Gastrocnemius medialis (tissue), 4 donors: ENCODE results near the gene KRT2. TPM values are rescaled to one million over a fixed set of nuclear protein-coding genes. Genes with fewer than 3 reads are reported as not detected.

Source experiments
- ATAC-seq, 2 donors: fragments of 150-250 bp; one replicate each; pipeline ENCODE4 v1.9.1; 2016
- DNase-seq, 2 donors: peaks; one replicate each; pipeline ENCODE4 v3.0.0-alpha.2; 2019
- H3K27ac ChIP-seq, 4 donors: fragments of 200-600 bp; sonication (generic); 1 replicate in 1 of 4; 2 replicates in 3 of 4; pipeline ENCODE4 v1.5.1; 2016 to 2018; ENCODE audit warnings: mild to moderate bottlenecking in 2 of 4, moderate library complexity in 1 of 4
- H3K27me3 ChIP-seq, 3 donors: fragments of 200-600 bp; sonication (generic) in 2 of 3; 1 replicate in 1 of 3; 2 replicates in 2 of 3; pipeline versions ENCODE4 v1.5.1 to v1.6.0; 2016 to 2019; ENCODE audit warnings: mild to moderate bottlenecking in 1 of 3, moderate library complexity in 1 of 3
- H3K36me3 ChIP-seq, 2 donors: fragments of 200-600 bp; sonication (generic) in 1 of 2; one replicate each; pipeline ENCODE4 v1.5.1; 2017 to 2018
- H3K4me1 ChIP-seq, 2 donors: fragments of 200-600 bp; sonication (generic) in 1 of 2; one replicate each; pipeline ENCODE4 v1.5.1; 2016 to 2017; ENCODE audit warnings: mild to moderate bottlenecking in 2 of 2
- H3K4me3 ChIP-seq, 4 donors: fragments of 200-600 bp; sonication (generic) in 3 of 4; 1 replicate in 1 of 4; 2 replicates in 3 of 4; pipeline ENCODE4 v1.5.1; 2016 to 2019; ENCODE audit warnings: mild to moderate bottlenecking in 2 of 4
- H3K9me3 ChIP-seq, 3 donors: fragments of 200-600 bp; sonication (generic) in 2 of 3; 1 replicate in 1 of 3; 2 replicates in 2 of 3; pipeline ENCODE4 v1.5.1; 2016 to 2019
- POLR2A ChIP-seq, 2 donors: fragments of 450-650 bp; IDR thresholded peaks; one replicate each; pipeline ENCODE4 v1.6.1; 2017; ENCODE audit warnings: antibody characterized with exemption in 2 of 2, mild to moderate bottlenecking in 2 of 2, moderate library complexity in 2 of 2
- in situ Hi-C, 4 donors: fragments of 200-750 bp; cut with MboI; loops; one replicate each; pipeline versions ENCODE4 v1.15.0 to v1.8.0; 2017; ENCODE audit warnings: low sequenced_read_pairs in 4 of 4
- intact Hi-C: fragments of 100-400 bp; cut with DNase I; formaldehyde crosslinking; loops from one replicate; pipeline ENCODE4 v1.15.1; 2023; ENCODE audit warnings: low total_unique reads
- total RNA-seq, 4 donors: library from RNA; depleted of rRNA; stranded (reverse); fragments of >200 nt; gene quantifications; one replicate each; pipeline versions ENCODE4 v1.1.0 to v1.2.3, GENCODE V29; 2016
- TF ChIP-seq, protein P1 (sequence below), 5 experiments: fragments of 450-650 bp in 3 of 5; fragments of 200-600 bp in 2 of 5; sonication (generic) in 2 of 5; IDR thresholded peaks in 4 of 5; conservative IDR thresholded peaks in 1 of 5; 1 replicate in 4 of 5; 2 replicates in 1 of 5; pipeline ENCODE4 v1.5.1; 2016 to 2019; ENCODE audit warnings: antibody characterized with exemption in 5 of 5, mild to moderate bottlenecking in 3 of 5, moderate library complexity in 3 of 5

The KRT2 gene
- total RNA-seq, 4 donors from 2014 or later, result not detected

DNA sequence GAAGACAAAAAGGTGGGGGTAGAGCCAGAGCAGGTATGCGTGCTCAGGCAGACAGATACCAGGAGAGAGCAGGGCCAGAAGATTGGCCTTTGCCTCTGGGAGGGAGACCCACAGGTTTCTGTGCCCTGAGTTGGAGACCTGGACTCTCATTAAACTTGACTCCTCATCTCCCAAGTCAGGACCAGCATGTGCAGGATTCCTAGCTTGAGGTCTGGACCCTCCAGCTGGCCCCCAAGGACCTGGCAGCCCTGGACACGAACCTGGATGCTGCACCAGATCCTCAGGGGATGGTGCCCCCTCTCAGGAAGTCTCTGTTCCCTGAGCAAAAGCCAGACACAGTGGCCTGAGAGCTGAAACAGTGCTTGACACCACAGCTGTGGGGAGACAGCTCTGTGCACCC, 23.2 kb downstream of the KRT2 start:
- Histone ChIP-seq H3K9me3 (no peaks in the 10 kb centered on the region), H3K4me1 (no peaks in the 10 kb centered on the region), H3K27me3 (no peaks in the 10 kb centered on the region), H3K36me3 (no peaks in the 10 kb centered on the region), H3K27ac (no peak overlapping the region), H3K4me3 (no peak overlapping the region)
- intact Hi-C loops (no loop called here), in situ Hi-C loops (no loop called here)
- TF ChIP-seq, protein P1, sequence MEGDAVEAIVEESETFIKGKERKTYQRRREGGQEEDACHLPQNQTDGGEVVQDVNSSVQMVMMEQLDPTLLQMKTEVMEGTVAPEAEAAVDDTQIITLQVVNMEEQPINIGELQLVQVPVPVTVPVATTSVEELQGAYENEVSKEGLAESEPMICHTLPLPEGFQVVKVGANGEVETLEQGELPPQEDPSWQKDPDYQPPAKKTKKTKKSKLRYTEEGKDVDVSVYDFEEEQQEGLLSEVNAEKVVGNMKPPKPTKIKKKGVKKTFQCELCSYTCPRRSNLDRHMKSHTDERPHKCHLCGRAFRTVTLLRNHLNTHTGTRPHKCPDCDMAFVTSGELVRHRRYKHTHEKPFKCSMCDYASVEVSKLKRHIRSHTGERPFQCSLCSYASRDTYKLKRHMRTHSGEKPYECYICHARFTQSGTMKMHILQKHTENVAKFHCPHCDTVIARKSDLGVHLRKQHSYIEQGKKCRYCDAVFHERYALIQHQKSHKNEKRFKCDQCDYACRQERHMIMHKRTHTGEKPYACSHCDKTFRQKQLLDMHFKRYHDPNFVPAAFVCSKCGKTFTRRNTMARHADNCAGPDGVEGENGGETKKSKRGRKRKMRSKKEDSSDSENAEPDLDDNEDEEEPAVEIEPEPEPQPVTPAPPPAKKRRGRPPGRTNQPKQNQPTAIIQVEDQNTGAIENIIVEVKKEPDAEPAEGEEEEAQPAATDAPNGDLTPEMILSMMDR (IDR thresholded peaks at IDR 0.05 in 4 of 5, conservative IDR thresholded peaks at IDR 0.05 in 1 of 5), result no peak
- TF ChIP-seq POLR2A (IDR thresholded peaks at IDR 0.05), result no peak
- ATAC-seq, result no peak
- DNase-seq, result no peak

DNA sequence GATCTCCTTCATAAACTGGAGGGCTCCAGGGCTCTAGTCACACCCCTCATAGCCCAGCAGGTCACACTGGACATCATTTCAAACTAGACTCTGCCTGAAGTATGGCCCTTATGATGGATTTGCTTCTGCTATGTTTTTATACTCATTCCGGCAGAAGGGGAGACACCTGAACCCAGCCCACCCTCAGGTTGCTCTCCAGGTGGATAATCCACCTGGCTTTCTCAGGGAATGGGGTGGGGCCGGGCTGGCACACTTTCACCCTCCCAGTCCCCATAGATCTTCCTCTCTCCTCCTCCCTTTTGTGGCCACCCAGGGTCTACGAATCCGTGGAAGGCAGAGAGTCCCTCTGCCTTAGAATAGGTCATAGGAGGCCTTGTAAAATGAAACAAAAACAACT, 23.9 kb downstream of the KRT2 start:
- Histone ChIP-seq H3K27ac (no peak overlapping the region), H3K36me3 (no peaks in the 10 kb centered on the region), H3K4me1 (no peaks in the 10 kb centered on the region), H3K27me3 (no peaks in the 10 kb centered on the region), H3K9me3 (peaks cover 0 to 6% (median 0%) of the 10 kb centered on the region in 3 donors), H3K4me3 (no peak overlapping the region)
- ATAC-seq, result no peak
- TF ChIP-seq, protein P1 (IDR thresholded peaks at IDR 0.05 in 4 of 5, conservative IDR thresholded peaks at IDR 0.05 in 1 of 5), result no peak
- TF ChIP-seq POLR2A (IDR thresholded peaks at IDR 0.05), result no peak
- intact Hi-C loops, result no loop called here
- DNase-seq, result no peak
- in situ Hi-C loops, result no loop called here

DNA sequence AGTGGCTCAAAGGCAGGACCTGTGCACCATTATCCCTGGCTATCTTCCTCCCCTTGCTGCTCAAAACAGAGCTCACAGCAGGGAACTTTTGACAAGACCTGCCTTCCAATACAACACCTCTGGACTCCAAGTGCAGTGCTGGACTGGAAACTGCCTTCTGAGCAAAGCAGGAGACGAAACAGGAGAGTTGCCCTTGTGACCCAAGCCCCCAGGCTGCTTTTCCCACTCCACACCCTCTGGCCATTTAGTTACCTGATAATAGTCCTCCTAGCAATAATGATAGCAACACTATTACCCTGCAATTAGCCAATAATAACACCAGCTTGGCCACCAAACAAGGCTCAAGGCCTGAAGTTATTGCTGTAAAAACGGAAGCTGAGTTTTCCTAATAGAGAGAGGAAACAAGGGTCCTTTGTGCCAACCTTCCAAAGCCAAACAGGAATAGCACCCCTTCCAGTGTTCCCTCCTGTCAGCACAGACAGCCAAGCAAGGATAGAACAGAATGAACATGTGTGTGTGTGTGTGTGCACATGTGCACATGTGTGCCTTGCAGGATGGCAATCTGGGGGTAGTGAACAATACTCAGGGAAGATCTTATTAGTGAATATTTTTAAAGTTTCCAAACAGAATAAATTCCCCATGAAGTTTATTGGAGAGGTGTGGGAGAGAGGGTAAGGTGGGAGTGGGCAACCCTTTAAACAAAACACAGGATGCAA, 24.5 kb downstream of the KRT2 start:
- H3K4me1 ChIP-seq, result no peaks in the 10 kb centered on the region
- H3K36me3 ChIP-seq, result no peaks in the 10 kb centered on the region
- intact Hi-C loops, result no loop called here
- no peak overlapping the region for H3K4me3 ChIP-seq
- H3K27me3 ChIP-seq, result no peaks in the 10 kb centered on the region
- no peak for TF ChIP-seq POLR2A (IDR thresholded peaks at IDR 0.05)
- TF ChIP-seq, protein P1 (IDR thresholded peaks at IDR 0.05 in 4 of 5, conservative IDR thresholded peaks at IDR 0.05 in 1 of 5), result no peak
- H3K9me3 ChIP-seq, result peaks cover 0 to 7% (median 0%) of the 10 kb centered on the region in 3 donors
- ATAC-seq (no peak), DNase-seq (no peak)
- H3K27ac ChIP-seq, result no peak overlapping the region
- in situ Hi-C loops, result no loop called here

DNA sequence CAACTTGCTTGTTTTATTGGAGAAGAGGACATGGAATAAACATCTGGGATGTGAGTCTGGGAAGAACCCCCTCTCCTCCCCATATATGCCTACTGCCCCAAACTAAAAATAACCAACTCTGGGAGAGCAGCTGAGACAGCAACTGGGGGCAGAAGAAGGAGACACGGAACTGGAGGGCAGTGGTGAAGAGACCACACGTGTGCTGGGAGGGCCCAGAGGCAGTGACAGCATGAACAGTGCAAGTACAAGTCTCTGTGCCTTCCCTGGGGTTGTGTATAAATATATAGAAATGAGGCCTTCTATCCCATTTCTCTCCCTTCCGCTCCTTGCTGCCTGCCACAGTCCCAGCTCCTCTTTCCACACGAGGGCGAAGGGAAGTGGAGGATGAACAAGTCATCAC, 29.7 kb downstream of the KRT2 start:
- DNase-seq, result no peak
- intact Hi-C loops (no loop called here), in situ Hi-C loops (no loop called here)
- Histone ChIP-seq H3K9me3 (peaks cover 0 to 7% (median 0%) of the 10 kb centered on the region in 3 donors), H3K27me3 (no peaks in the 10 kb centered on the region), H3K36me3 (no peaks in the 10 kb centered on the region), H3K27ac (no peak overlapping the region), H3K4me1 (no peaks in the 10 kb centered on the region), H3K4me3 (no peak overlapping the region)
- ATAC-seq, result no peak
- TF ChIP-seq, protein P1 (IDR thresholded peaks at IDR 0.05 in 4 of 5, conservative IDR thresholded peaks at IDR 0.05 in 1 of 5), result no peak
- no peak for TF ChIP-seq POLR2A (IDR thresholded peaks at IDR 0.05)

DNA sequence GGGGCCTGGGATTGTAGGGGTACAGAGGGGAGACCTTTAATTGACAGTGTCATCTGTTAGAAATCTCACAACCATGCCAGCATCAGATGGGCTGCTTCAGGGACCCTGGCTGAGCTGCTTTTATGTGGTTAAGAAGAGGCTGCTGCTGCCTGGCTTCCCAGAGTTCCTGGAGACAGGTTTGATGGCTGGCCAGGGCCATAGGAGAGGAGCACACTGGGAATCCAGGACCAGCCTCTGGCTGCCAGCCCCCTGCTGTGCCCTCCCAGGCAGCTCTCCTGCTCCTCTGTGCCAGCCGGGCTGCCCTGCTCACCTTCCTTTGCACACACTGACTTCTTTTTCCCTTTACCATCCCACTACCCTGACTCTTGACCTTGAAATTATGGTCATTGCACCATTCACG, 33.1 kb downstream of the KRT2 start:
- H3K4me3 ChIP-seq, result no peak overlapping the region
- no peaks in the 10 kb centered on the region for H3K36me3 ChIP-seq
- DNase-seq (no peak), ATAC-seq (no peak)
- intact Hi-C loops, result no loop called here
- in situ Hi-C loops, result no loop called here
- TF ChIP-seq, protein P1 (IDR thresholded peaks at IDR 0.05 in 4 of 5, conservative IDR thresholded peaks at IDR 0.05 in 1 of 5), result no peak
- TF ChIP-seq POLR2A (IDR thresholded peaks at IDR 0.05), result no peak
- no peaks in the 10 kb centered on the region for H3K4me1 ChIP-seq
- peaks cover 0 to 2% (median 0%) of the 10 kb centered on the region in 3 donors for H3K27me3 ChIP-seq
- peaks cover 0 to 7% (median 0%) of the 10 kb centered on the region in 3 donors for H3K9me3 ChIP-seq
- H3K27ac ChIP-seq, result no peak overlapping the region
